ENCODE data around the gene CFAP46. TPM values are rescaled to one million over a fixed set of nuclear protein-coding genes. Genes with fewer than 3 reads are reported as not detected.

Gene CFAP46
- total and polyA plus RNA-seq, 2 donors (not counting 1 experiment from before 2014, with no cell fraction given), result 0.07 TPM; not detected in 1

DNA sequence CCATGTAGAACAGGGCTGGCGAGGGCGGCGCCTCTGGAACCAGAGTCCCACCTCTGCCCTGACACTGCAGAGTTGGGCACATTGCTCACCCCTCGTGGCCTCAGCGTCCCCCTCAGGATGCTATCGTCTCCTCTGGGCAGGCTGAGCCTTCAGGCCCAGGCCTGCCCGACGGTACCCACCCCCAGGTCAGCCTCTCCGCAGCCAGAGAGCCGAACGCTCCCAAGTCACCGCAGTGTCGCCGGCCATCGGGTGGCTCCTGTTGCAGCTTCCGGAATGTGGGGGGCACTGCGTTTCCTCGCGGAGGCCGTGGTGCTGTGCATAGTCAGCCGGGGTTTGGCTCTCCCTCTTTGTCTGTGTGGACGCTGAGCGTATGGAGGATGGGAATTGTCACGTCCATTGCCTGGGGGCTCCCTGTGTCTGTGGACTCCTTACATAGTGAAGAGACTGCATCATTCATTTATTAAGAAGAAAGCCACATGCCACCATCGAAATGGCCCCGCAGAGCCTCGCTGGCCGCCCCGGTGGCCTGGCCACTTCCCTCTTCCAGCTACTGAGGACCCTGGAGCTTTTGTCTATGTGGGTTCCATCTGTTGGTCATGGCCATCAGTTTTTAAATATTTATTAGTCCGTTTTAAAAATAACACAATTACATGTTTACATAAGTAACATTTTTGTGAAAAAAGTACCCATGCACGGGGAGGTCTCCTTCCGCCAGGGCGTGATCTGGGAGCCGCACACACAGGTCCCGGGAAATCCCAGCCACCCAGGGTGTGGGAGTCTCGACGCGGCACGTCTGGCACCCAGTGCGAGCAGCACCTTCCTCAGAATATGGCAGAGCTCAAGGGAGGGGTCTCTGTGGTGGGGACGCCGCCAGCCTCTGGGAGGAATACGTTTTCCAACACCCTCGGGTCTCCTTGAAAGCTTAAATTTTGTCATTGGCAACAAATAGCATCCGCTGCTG, 172.0 kb downstream of the CFAP46 start:
- Mint-ChIP-seq H3K4me3 (no peak overlapping the region), H3K27ac (no peak overlapping the region), H3K4me1 (no peaks in the 10 kb centered on the region), H3K27me3 (no peaks in the 10 kb centered on the region), H3K9me3 (ENCODE audit: insufficient read depth) (no peaks in the 10 kb centered on the region)
- 98% methylated on average over 36 of the region's 45 CpGs for WGBS (ENCODE audit: insufficient coverage)
- no peaks in the 10 kb centered on the region for H3K27me3 ChIP-seq (replicated peaks in 1 of 4; ENCODE audit: control extremely low read depth in 1 of 4, control insufficient read depth in 3 of 4, insufficient read depth in 4 of 4, low read length in 3 of 4)
- H3K27ac ChIP-seq (ENCODE audit: low read length in 2 of 2), result no peak overlapping the region
- POLR2A ChIA-PET, result no interaction called here
- ATAC-seq (ENCODE audit: low read depth) (no peak), DNase-seq (no peak)
- no peak overlapping the region for H3K4me3 ChIP-seq (ENCODE audit: control extremely low read depth in 1 of 5, extremely low read depth in 1 of 5, insufficient read depth in 1 of 5, low read depth in 2 of 5, low read length in 4 of 5)
- H3K9ac ChIP-seq (ENCODE audit: low read length), result no peak overlapping the region
- H3K9me3 ChIP-seq (ENCODE audit: control extremely low read depth in 1 of 3, control insufficient read depth in 2 of 3, insufficient read depth in 1 of 3, low read length in 2 of 3), result peaks cover 0 to 39% (median 0%) of the 10 kb centered on the region in 3 donors
- H2AFZ ChIP-seq (ENCODE audit: insufficient read depth, low read depth, low read length, poor library complexity, severe bottlenecking), result no peak overlapping the region
- no peaks in the 10 kb centered on the region for H3K79me2 ChIP-seq (ENCODE audit: control insufficient read depth, insufficient read depth, low read length)
- peaks cover 0 to 38% of the 10 kb centered on the region in 2 experiments for H3K36me3 ChIP-seq (replicated peaks in 1 of 2; ENCODE audit: control extremely low read depth in 1 of 2, control insufficient read depth in 1 of 2, extremely low read depth in 1 of 2, insufficient read depth in 2 of 2, low read length in 1 of 2)
- H4K20me1 ChIP-seq (ENCODE audit: control insufficient read depth, insufficient read depth, low read length, poor library complexity, severe bottlenecking), result peaks cover 13% of the 10 kb centered on the region
- no peak overlapping the region for H3K4me2 ChIP-seq (replicated peaks; ENCODE audit: low read depth, low read length, poor library complexity, severe bottlenecking)
- no peaks in the 10 kb centered on the region for H3K4me1 ChIP-seq (ENCODE audit: control insufficient read depth in 2 of 2, insufficient read depth in 2 of 2, low read length in 2 of 2)
- intact Hi-C loops (cut with micrococcal nuclease), result no loop called here
- TF ChIP-seq, protein P1, sequence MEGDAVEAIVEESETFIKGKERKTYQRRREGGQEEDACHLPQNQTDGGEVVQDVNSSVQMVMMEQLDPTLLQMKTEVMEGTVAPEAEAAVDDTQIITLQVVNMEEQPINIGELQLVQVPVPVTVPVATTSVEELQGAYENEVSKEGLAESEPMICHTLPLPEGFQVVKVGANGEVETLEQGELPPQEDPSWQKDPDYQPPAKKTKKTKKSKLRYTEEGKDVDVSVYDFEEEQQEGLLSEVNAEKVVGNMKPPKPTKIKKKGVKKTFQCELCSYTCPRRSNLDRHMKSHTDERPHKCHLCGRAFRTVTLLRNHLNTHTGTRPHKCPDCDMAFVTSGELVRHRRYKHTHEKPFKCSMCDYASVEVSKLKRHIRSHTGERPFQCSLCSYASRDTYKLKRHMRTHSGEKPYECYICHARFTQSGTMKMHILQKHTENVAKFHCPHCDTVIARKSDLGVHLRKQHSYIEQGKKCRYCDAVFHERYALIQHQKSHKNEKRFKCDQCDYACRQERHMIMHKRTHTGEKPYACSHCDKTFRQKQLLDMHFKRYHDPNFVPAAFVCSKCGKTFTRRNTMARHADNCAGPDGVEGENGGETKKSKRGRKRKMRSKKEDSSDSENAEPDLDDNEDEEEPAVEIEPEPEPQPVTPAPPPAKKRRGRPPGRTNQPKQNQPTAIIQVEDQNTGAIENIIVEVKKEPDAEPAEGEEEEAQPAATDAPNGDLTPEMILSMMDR (IDR thresholded peaks at IDR 0.05), result no peak
- TF ChIP-seq EZH2 (IDR thresholded peaks at IDR 0.05; ENCODE audit: borderline replicate concordance, insufficient read depth, low read depth, low read length, poor library complexity, severe bottlenecking), result no peak
- CTCF ChIA-PET, result no interaction called here
